LHCN-M2 (cell line): ENCODE results near the gene H6PD. TPM values are rescaled to one million over a fixed set of nuclear protein-coding genes. Genes with fewer than 3 reads are reported as not detected.
A peak's percentile ranks its signal among the peaks of the same experiment; 100 is the strongest.

Source experiments
- DNase-seq: peaks from one replicate; pipeline ENCODE4 v3.0.0-alpha.2; 2012; ENCODE audit warnings: low read depth
- total RNA-seq: library from RNA; depleted of rRNA; stranded (reverse); fragments of >200 nt; gene quantifications from 2 replicates; pipeline ENCODE4 v1.2.3, GENCODE V29; 2014; rRNA removed

H6PD gene
- total RNA-seq, 1 experiment from 2014 or later = 42.2 TPM

DNA sequence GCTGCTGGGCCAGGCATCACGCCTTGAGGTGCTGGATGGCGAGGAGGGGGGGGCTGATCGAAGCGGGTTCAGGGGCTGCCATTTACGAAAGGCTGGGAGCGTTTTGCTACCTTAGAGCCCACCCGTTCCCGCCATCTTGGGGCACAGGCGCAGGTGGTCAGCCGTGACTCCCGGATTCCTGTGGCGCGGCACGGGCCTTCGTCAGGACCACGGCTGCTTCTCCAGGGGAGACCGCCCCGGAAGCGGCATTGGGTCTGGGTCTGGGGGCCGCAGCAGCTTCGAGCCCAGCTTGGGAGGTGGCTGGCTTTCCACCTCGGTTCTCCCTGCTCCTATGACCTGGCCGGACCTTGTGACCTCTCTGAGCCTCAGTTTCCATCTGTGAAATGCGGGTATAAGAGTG lies 81.9 kb downstream of the H6PD start:
- DNase-seq = no peak

DNA sequence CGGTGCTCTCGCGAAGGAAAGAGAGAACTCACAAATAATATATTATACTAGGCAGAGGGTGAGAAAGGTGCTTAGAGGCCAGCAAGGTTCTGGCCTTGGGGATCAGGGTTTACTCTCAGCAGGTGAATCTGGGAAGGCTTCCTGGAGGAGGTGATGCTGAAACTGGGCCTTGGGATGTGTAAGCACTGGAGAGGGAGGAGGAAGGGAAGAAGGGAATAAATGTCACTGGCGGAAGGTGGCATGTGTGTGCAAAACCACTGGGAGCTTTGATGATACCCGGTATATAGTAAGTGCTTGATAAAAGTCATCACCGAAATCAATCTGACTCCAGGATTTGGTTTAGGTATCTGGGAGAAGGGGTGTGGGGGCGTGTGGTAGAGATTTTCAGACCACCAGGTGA lies 82.5 kb downstream of the H6PD start:
- DNase-seq = no peak

DNA sequence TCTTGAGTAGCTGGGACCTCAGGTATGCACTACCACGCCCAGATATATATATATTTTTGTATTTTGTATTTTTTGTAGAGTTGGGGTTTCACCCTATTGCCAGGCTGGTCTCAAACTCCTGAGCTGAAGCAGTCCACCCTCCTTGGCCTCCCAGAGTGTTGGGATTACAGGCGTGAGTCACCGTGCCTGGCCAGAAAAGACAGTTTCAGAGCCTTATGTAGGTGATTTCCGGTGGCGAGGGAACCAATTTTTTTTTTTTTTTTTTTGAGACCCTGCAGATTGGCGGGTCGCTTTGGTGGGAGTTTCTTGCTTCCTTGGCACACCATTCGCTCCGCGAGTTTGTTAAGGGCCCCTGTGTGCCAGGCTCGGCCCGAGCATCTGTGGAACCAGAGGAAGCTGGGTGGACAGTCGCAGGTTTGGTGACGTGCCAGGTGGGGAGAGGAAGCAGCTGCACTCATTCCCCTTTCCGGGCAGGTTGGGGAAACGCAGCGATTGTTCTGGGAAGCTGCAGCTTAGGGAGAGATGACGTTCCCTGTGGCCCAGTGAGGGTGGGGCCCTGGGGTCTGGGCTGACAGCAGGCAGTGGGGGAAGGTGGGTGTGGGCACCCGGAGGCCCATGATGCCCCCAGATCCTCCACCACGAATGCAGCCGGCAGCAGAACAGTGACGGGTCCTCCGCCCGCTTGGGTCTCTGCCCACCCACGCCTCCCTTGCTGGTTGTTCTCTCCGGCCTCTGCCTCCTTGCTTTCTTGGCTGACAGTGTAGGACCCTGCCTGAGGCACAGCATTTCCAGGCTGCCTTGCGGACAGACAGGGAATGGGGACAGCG lies 83.2 kb downstream of the H6PD start:
- DNase-seq = peak; percentile 32

DNA sequence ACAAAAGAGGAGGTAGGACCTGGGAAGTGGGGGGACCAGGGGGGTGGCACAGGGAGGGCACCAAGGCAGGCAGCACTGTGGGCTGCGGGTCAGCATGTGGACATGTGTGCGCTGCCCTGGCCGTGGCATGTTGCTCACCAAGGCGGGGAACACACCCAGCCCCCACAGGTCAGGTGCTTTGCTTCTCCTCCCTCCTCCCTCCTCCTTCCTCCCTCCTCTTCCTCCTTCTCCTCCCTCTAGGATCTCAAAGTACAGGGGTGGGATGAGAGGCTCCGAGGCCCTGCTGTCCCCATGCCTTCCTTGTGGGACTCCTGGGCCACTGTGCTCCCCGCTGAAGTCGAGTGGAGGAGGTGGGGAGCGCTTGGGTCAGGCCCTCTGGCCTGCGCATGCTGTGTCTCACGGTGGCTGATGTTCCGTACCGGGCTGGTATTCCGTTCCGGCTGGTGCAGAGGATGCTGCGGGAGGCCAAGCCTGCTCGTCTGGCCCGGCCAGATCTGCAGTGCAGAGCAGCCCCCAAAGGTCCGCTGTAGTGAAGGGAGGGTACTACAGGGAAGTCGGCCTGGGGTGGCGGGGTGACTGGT lies 84.7 kb downstream of the H6PD start:
- no peak for DNase-seq

DNA sequence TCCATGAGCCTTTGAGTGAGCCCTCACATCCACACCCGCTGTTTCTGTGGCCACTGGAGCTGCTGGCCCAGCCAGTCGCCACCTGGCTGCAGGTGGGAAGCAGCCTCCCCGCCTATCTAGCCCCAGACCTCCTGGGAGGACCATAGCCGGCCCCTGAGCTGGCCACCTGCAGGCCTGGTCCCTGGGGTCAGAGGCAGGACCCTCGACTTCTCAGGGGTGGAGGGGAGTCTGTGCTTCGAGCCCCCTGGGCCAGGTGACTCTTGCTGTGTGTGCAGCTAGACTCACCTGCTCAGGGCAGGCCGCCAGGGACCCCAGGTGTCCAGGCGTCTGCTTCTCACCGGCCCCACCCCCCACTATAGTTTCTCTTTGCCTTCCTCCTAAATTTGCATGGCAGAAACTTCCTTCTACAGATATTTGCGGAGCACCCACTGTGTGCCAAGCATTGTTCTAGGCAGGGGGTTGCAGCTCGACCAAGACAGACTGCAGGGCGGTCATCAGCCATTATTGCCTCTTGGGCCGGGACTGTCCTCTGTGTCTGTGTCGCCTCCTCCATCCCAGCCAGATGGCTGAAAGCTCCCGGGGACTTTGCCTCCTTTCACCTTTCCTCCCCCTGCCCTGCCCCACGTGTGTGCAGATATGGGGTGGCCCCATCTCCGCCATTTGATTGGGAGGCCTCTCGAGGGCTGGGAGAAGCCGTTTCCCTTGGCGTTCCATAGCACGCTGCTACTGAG lies 85.4 kb downstream of the H6PD start:
- DNase-seq = no peak

Other genes with a start within 250 kb of the H6PD start
- not detected in 2 replicates for gene SLC2A7, start 208.4 kb upstream of the H6PD start, total RNA-seq
- 0.57 TPM in 1 of 2 replicates, not detected in the other for gene SLC2A5, start 165.1 kb upstream of the H6PD start, total RNA-seq
- gene GPR157, start 105.7 kb upstream of the H6PD start, total RNA-seq = 1.9 TPM in 2 replicates
- 28.9 and 34.0 TPM in 2 replicates for gene SPSB1, start 58.1 kb downstream of the H6PD start, total RNA-seq